Stimulated activated CD8-positive, alpha-beta memory T cell treated with anti-CD3 and anti-CD28 coated beads, Interleukin-7, amount 100 ng/mL, for 4 hours (primary cell): ENCODE measurements around the gene TMPRSS7.

Experiments
- DNase-seq, 2 donors: peaks; one replicate each; pipeline ENCODE4 v3.0.0-alpha.2; 2020; ENCODE audit warnings: low read depth in 2 of 2

The TMPRSS7 gene

GRCh38 chr3:112127522-112128494, 93.3 kb downstream of the TMPRSS7 start:
- no peak for DNase-seq

DNA sequence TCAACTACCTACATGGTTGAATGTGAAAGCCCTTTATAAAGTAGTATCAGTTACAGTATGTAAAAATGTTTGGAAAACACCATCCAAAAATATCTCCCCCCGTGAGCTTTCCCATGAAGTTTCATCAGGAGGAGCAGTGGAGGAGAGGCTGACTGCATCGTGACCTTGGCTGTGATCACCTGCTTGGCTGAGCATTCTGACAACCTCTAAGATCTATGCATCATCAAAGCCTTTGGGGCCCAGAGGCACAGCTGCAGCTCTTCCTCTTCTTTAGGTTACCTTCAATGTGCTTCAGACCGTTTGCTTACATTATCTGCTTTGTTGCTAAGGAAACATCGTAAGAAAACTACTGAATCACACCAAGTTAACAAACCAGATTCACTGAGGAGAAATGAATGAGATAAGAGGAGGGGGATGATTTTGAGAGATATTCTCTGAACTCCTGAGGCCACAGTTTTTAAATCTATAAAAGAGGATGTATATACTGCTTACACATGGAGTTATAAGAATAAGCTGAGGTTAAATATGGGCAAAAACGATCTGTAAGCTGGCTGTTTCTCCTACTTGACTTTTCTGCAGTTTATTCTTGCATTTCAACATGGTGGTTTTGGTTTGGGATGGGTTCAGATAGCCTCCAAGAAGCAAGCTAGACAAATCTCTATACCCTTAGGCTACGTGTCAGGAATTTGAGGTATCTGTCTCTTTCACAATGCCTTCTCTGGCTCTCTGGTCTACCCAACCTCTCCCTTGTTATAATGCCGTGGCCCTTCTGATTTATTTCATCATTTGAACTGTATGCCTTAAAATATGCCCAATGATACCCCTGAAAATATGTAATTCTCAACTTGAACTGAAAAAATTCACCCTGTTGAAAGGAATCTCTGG, 94.5 kb downstream of the TMPRSS7 start:
- peak in 1 of 2 donors; percentile 13 for DNase-seq

- DNase-seq: no peak
Measured at GRCh38 chr3:112129925-112130637, 95.5 kb downstream of the TMPRSS7 start.

GRCh38 chr3:112130638-112130993, 96.1 kb downstream of the TMPRSS7 start:
- DNase-seq: no peak
